ENCODE results near the gene TMEM80.
A peak's percentile ranks its signal among the peaks of the same experiment; 100 is the strongest.

TMEM80 gene

GRCh38 chr11:727859-728748 is 32.5 kb downstream of the TMEM80 start:
- Histone ChIP-seq H3K9ac (ENCODE audit: low read length) (peak overlapping the region; percentile 33), H3K27ac (ENCODE audit: low read length, poor library complexity, severe bottlenecking) (peak overlapping the region; percentile 79), H2AFZ (ENCODE audit: low read depth, low read length) (no peak overlapping the region), H2BK120ac (ENCODE audit: low read depth, low read length) (no peak overlapping the region), H2BK15ac (ENCODE audit: low read depth, poor library complexity, severe bottlenecking) (no peak overlapping the region), H3K9me3 (ENCODE audit: control insufficient read depth, low read length) (no peaks in the 10 kb centered on the region), H3K4me3 (ENCODE audit: insufficient read depth in 1 of 2, low read depth in 1 of 2, low read length in 2 of 2) (no peak overlapping the region), H3K14ac (ENCODE audit: low read length in 2 of 2) (no peak overlapping the region), H3K23ac (ENCODE audit: low read length in 2 of 2) (no peak overlapping the region), H2AK5ac (ENCODE audit: low read length, severe bottlenecking) (no peak overlapping the region), H3K36me3 (ENCODE audit: control insufficient read depth in 1 of 2, insufficient read depth in 2 of 2, low read depth in 1 of 2, low read length in 2 of 2) (peaks cover 17 to 46% of the 10 kb centered on the region in 2 experiments), H2BK12ac (ENCODE audit: low read length in 2 of 2) (no peak overlapping the region), H3K4me1 (ENCODE audit: control insufficient read depth, insufficient read depth, low read depth, low read length) (peaks cover 48% of the 10 kb centered on the region), H3K27me3 (ENCODE audit: control insufficient read depth in 1 of 2, insufficient read depth in 1 of 2, low read length in 2 of 2) (peaks cover 0 to 12% of the 10 kb centered on the region in 2 experiments), H3K18ac (ENCODE audit: low read depth in 1 of 2, low read length in 2 of 2) (peak overlapping the region in 1 of 2 experiments; percentile 6), H3K79me1 (replicated peaks; ENCODE audit: low read length, poor library complexity, severe bottlenecking) (peaks cover 13% of the 10 kb centered on the region), H4K91ac (ENCODE audit: low read length) (no peak overlapping the region), H3K4me2 (ENCODE audit: low read length, poor library complexity, severe bottlenecking) (no peak overlapping the region), H4K8ac (ENCODE audit: low read length) (peak overlapping the region; percentile 71), H3K4ac (ENCODE audit: low read depth in 1 of 2, low read length in 2 of 2) (no peak overlapping the region), H2BK5ac (ENCODE audit: low read depth, low read length, poor library complexity, severe bottlenecking) (no peak overlapping the region)
- peak; percentile 81 for DNase-seq
- WGBS, result 41% methylated on average over 29 of the region's 31 CpGs

GRCh38 chr11:728901-729491 is 33.4 kb downstream of the TMEM80 start:
- DNase-seq, result no peak
- 93% methylated on average over 13 of the region's 15 CpGs for WGBS
- Histone ChIP-seq H4K91ac (ENCODE audit: low read length) (no peak overlapping the region), H3K36me3 (ENCODE audit: control insufficient read depth in 1 of 2, insufficient read depth in 2 of 2, low read depth in 1 of 2, low read length in 2 of 2) (peaks cover 11 to 39% of the 10 kb centered on the region in 2 experiments), H3K27me3 (ENCODE audit: control insufficient read depth in 1 of 2, insufficient read depth in 1 of 2, low read length in 2 of 2) (peaks cover 0 to 21% of the 10 kb centered on the region in 2 experiments), H3K4me3 (ENCODE audit: insufficient read depth in 1 of 2, low read depth in 1 of 2, low read length in 2 of 2) (no peak overlapping the region), H2BK12ac (ENCODE audit: low read length in 2 of 2) (no peak overlapping the region), H4K8ac (ENCODE audit: low read length) (no peak overlapping the region), H2BK120ac (ENCODE audit: low read depth, low read length) (no peak overlapping the region), H3K4me2 (ENCODE audit: low read length, poor library complexity, severe bottlenecking) (no peak overlapping the region), H3K9me3 (ENCODE audit: control insufficient read depth, low read length) (no peaks in the 10 kb centered on the region), H2AFZ (ENCODE audit: low read depth, low read length) (no peak overlapping the region), H3K18ac (ENCODE audit: low read depth in 1 of 2, low read length in 2 of 2) (no peak overlapping the region), H2BK15ac (ENCODE audit: low read depth, poor library complexity, severe bottlenecking) (no peak overlapping the region), H2AK5ac (ENCODE audit: low read length, severe bottlenecking) (no peak overlapping the region), H3K9ac (ENCODE audit: low read length) (peak overlapping the region; percentile 29), H3K4me1 (ENCODE audit: control insufficient read depth, insufficient read depth, low read depth, low read length) (peaks cover 48% of the 10 kb centered on the region), H3K4ac (ENCODE audit: low read depth in 1 of 2, low read length in 2 of 2) (no peak overlapping the region), H3K23ac (ENCODE audit: low read length in 2 of 2) (no peak overlapping the region), H3K14ac (ENCODE audit: low read length in 2 of 2) (no peak overlapping the region), H3K27ac (ENCODE audit: low read length, poor library complexity, severe bottlenecking) (peak overlapping the region; percentile 13), H2BK5ac (ENCODE audit: low read depth, low read length, poor library complexity, severe bottlenecking) (no peak overlapping the region), H3K79me1 (replicated peaks; ENCODE audit: low read length, poor library complexity, severe bottlenecking) (peaks cover 10% of the 10 kb centered on the region)

- Histone ChIP-seq H3K14ac (ENCODE audit: low read length in 2 of 2) (no peak overlapping the region), H2BK15ac (ENCODE audit: low read depth, poor library complexity, severe bottlenecking) (no peak overlapping the region), H4K91ac (ENCODE audit: low read length) (no peak overlapping the region), H3K79me1 (replicated peaks; ENCODE audit: low read length, poor library complexity, severe bottlenecking) (peaks cover 4% of the 10 kb centered on the region), H3K9ac (ENCODE audit: low read length) (peak overlapping the region; percentile 29), H2BK120ac (ENCODE audit: low read depth, low read length) (no peak overlapping the region), H3K18ac (ENCODE audit: low read depth in 1 of 2, low read length in 2 of 2) (no peak overlapping the region), H3K4me3 (ENCODE audit: insufficient read depth in 1 of 2, low read depth in 1 of 2, low read length in 2 of 2) (no peak overlapping the region), H3K4ac (ENCODE audit: low read depth in 1 of 2, low read length in 2 of 2) (no peak overlapping the region), H3K4me2 (ENCODE audit: low read length, poor library complexity, severe bottlenecking) (no peak overlapping the region), H4K8ac (ENCODE audit: low read length) (no peak overlapping the region), H2AK5ac (ENCODE audit: low read length, severe bottlenecking) (no peak overlapping the region), H3K27ac (ENCODE audit: low read length, poor library complexity, severe bottlenecking) (no peak overlapping the region), H3K4me1 (ENCODE audit: control insufficient read depth, insufficient read depth, low read depth, low read length) (peaks cover 45% of the 10 kb centered on the region), H2BK12ac (ENCODE audit: low read length in 2 of 2) (no peak overlapping the region), H3K27me3 (ENCODE audit: control insufficient read depth in 1 of 2, insufficient read depth in 1 of 2, low read length in 2 of 2) (peaks cover 0 to 26% of the 10 kb centered on the region in 2 experiments), H2AFZ (ENCODE audit: low read depth, low read length) (no peak overlapping the region), H2BK5ac (ENCODE audit: low read depth, low read length, poor library complexity, severe bottlenecking) (no peak overlapping the region), H3K36me3 (ENCODE audit: control insufficient read depth in 1 of 2, insufficient read depth in 2 of 2, low read depth in 1 of 2, low read length in 2 of 2) (peaks cover 5 to 33% of the 10 kb centered on the region in 2 experiments), H3K9me3 (ENCODE audit: control insufficient read depth, low read length) (no peaks in the 10 kb centered on the region), H3K23ac (ENCODE audit: low read length in 2 of 2) (no peak overlapping the region)
- 83% methylated on average over 15 of the region's 17 CpGs for WGBS
- DNase-seq, result no peak
Observed at GRCh38 chr11:729492-730074, 34.0 kb downstream of the TMEM80 start.

GRCh38 chr11:733072-733471 is 37.5 kb downstream of the TMEM80 start:
- no peak overlapping the region for H3K4ac ChIP-seq (ENCODE audit: low read depth in 1 of 2, low read length in 2 of 2)
- peaks cover 21% of the 10 kb centered on the region for H3K4me1 ChIP-seq (ENCODE audit: control insufficient read depth, insufficient read depth, low read depth, low read length)
- H2AFZ ChIP-seq (ENCODE audit: low read depth, low read length), result no peak overlapping the region
- no peak overlapping the region for H3K18ac ChIP-seq (ENCODE audit: low read depth in 1 of 2, low read length in 2 of 2)
- H4K91ac ChIP-seq (ENCODE audit: low read length), result no peak overlapping the region
- H3K4me3 ChIP-seq (ENCODE audit: insufficient read depth in 1 of 2, low read depth in 1 of 2, low read length in 2 of 2), result no peak overlapping the region
- H2AK5ac ChIP-seq (ENCODE audit: low read length, severe bottlenecking), result no peak overlapping the region
- WGBS, result 86% methylated on average over 20 of the region's 20 CpGs
- no peaks in the 10 kb centered on the region for H3K36me3 ChIP-seq (ENCODE audit: control insufficient read depth in 1 of 2, insufficient read depth in 2 of 2, low read depth in 1 of 2, low read length in 2 of 2)
- no peak overlapping the region for H2BK120ac ChIP-seq (ENCODE audit: low read depth, low read length)
- no peak for DNase-seq
- H3K27ac ChIP-seq (ENCODE audit: low read length, poor library complexity, severe bottlenecking), result no peak overlapping the region
- H3K9me3 ChIP-seq (ENCODE audit: control insufficient read depth, low read length), result no peaks in the 10 kb centered on the region
- H3K79me1 ChIP-seq (replicated peaks; ENCODE audit: low read length, poor library complexity, severe bottlenecking), result no peaks in the 10 kb centered on the region
- H2BK15ac ChIP-seq (ENCODE audit: low read depth, poor library complexity, severe bottlenecking), result no peak overlapping the region
- no peak overlapping the region for H3K23ac ChIP-seq (ENCODE audit: low read length in 2 of 2)
- no peak overlapping the region for H3K4me2 ChIP-seq (ENCODE audit: low read length, poor library complexity, severe bottlenecking)
- no peak overlapping the region for H4K8ac ChIP-seq (ENCODE audit: low read length)
- H3K27me3 ChIP-seq (ENCODE audit: control insufficient read depth in 1 of 2, insufficient read depth in 1 of 2, low read length in 2 of 2), result peaks cover 4 to 38% of the 10 kb centered on the region in 2 experiments
- H2BK12ac ChIP-seq (ENCODE audit: low read length in 2 of 2), result no peak overlapping the region
- H3K14ac ChIP-seq (ENCODE audit: low read length in 2 of 2), result no peak overlapping the region
- H3K9ac ChIP-seq (ENCODE audit: low read length), result no peak overlapping the region
- no peak overlapping the region for H2BK5ac ChIP-seq (ENCODE audit: low read depth, low read length, poor library complexity, severe bottlenecking)
